Central memory CD4-positive, alpha-beta T cell (primary cell): ENCODE measurements around the gene HBM.
"Not testable (repeated sequence)": the region's sequence is repeated elsewhere in the genome, so short reads cannot be mapped to it uniquely, and the experiment has no call there.

Experiments
- DNase-seq: peaks from one replicate; pipeline ENCODE4 v3.0.0; 2022

HBM gene

GRCh38 chr16:146646-147045 is 19.1 kb upstream of the HBM start:
- DNase-seq = no peak

DNA sequence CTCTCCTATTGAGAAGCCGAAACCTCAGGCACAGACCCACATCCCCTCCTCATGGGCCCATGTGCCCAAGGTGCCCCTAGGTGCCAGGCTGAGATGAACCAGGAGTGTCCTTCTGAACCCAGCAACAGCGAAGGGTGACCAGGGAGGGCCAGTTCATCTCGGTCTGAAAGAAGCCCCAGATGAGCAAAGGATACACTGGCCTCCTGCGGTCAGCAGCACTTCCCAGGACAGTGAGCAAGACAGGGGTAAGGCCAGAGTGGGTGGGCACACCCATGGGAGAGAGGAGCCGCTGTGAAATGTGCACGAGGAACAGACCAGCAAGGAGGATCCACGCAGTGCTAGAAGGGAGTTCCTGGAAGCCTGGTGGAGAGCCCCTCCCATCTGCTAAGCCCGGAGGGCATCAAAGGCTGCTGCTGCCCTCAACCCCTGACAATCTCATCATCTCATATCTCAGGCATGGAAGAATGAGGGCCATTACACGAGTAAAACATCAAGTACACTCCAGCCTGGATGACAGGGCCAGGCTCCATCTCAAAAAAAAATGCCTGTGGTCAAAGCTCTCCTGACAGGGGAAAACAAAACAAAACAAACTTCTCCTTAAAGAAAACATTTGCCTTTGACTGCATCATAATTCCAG is 16.6 kb upstream of the HBM start:
- no peak for DNase-seq

GRCh38 chr16:152141-153128 is 13.3 kb upstream of the HBM start, which contains the start of gene HBZ:
TSS of gene HBZ (plus strand) at chr16:152644. CDS start at chr16:152910, 266 bp downstream.
- DNase-seq = no peak

- not testable (repeated sequence) for DNase-seq
Measured at GRCh38 chr16:153129-153521, 12.7 kb upstream of the HBM start.

DNA sequence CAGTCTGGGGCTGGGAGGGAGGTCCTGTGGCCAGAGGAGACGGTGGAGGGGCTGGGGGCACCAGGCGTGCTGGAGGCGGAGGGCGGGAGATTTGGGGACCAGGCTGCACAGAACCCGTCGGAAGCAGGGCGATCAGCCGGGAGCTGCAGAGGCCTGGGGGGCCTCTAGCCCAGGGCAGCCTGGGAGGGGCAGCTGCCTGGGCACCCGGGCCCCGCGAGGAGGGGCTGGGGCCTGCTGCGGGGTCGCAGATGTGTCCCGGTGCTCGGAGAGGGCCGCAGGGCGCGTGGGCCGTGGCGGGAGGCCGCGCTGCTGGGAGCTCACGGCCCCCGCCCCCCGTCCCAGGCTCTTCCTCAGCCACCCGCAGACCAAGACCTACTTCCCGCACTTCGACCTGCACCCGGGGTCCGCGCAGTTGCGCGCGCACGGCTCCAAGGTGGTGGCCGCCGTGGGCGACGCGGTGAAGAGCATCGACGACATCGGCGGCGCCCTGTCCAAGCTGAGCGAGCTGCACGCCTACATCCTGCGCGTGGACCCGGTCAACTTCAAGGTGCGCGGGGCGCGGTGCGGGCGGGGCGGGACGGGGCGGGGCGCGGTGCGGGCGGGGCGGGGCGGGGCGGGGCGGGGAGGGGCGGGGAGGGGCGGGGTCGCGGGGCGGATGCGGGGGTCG is 12.1 kb upstream of the HBM start:
- not testable (repeated sequence) for DNase-seq

- DNase-seq = no peak
Measured at GRCh38 chr16:154217-155030, 11.4 kb upstream of the HBM start.

GRCh38 chr16:155031-155398 is 10.8 kb upstream of the HBM start:
- DNase-seq = no peak

DNA sequence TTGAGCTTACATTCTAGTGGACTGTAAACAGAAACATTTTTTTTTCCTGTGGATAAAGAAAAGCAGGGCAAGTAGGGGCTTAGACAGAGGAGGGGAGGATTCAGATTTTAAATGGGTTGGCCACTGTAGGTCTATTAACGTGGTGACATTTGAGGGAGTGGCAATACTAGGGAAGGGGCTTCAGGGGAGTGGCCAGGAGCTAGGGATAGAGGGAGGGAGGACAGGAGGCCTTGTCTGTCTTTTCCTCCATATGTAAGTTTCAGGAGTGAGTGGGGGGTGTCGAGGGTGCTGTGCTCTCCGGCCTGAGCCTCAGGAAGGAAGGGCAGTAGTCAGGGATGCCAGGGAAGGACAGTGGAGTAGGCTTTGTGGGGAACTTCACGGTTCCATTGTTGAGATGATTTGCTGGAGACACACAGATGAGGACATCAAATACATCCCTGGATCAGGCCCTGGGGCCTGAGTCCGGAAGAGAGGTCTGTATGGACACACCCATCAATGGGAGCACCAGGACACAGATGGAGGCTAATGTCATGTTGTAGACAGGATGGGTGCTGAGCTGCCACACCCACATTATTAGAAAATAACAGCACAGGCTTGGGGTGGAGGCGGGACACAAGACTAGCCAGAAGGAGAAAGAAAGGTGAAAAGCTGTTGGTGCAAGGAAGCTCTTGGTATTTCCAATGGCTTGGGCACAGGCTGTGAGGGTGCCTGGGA is 6.5 kb upstream of the HBM start:
- no peak for DNase-seq

- not testable (repeated sequence) for DNase-seq
Measured at GRCh38 chr16:160242-160641, 5.5 kb upstream of the HBM start.

- DNase-seq = no peak
Measured at GRCh38 chr16:160691-161190, 5.0 kb upstream of the HBM start.

DNA sequence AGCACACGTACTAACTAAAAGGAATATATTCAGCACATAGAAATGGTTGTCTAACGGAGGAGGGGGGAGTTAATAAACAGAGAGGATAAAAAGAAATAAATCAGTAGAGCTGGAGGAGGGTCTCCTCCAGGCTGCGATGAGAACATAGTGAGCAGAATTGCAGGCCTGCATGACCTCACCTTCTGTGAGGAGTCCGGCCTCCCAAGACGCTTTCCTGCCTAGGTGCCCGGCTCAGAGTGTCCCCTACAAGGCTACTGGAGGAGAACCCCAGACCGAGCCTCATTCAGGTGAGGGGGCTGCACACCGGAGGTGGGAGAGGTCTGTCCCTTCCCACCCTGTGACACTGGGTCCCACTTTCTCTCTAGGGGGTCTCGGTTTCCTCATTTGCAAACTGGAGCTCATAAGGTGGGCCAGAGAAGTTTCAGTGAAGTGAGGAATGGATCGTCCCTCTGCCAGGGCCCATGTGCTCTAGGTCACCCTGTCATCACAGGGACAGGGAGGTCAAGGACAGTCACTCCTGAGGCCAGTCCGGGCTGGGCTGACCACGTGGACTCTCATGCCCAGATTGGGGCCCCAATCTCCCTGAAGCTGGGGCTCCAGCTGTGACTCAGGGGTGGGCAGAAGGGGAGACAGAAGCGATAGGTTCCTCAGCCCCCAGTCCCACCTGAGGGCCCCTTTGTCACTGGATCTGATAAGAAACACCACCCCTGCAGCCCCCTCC is 3.3 kb upstream of the HBM start:
- no peak for DNase-seq

DNA sequence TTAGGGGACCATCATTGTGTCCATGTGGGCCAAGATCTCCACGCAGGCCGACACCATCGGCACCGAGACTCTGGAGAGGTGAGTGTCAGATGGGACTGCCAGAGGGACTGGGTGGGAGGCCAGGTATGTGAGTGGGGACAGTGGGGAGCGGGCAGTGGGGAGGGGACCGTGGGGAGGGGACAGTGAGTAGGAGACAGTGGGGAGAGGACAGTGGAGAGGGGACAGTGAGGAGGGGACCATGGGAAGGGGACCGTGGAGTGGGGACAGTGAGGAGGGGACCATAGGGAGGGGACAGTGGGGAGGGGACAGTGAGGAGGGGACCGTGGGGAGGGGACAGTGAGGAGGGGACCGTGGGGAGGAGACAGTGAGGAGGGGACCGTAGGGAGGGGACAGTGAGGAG is 2.6 kb upstream of the HBM start:
- not testable (repeated sequence) for DNase-seq

GRCh38 chr16:163696-164095 is 2.1 kb upstream of the HBM start:
- DNase-seq = not testable (repeated sequence)

- DNase-seq = not testable (repeated sequence)
Measured at GRCh38 chr16:164134-164823, 1.5 kb upstream of the HBM start.

DNA sequence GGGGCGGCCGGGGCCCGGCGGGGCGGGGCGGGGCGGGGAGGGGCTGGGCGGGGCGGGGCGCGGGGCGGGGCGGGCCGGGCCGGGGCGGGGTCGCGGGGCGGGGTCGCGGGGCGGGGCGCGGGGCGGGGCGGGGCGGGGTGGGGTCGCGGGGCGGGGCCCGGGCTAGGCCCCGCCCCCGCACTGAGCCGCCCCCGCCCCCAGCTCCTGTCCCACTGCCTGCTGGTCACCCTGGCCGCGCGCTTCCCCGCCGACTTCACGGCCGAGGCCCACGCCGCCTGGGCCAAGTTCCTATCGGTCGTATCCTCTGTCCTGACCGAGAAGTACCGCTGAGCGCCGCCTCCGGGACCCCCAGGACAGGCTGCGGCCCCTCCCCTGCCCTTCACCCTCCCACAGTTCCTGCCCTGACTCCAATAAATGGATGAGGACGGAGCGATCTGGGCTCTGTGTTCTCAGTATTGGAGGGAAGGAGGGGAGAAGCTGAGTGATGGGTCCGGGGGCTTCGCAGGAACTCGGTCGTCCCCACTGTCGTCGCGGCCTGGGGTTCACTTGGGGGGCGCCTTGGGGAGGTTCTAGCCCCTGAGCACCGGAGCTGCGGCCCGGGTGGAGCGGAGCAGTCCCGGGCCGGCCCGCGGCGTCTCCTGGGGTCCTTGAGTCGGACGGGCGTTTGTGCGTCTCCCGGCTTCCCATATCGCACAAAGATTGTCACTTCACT is 795 bp upstream of the HBM start:
- no peak for DNase-seq

DNA sequence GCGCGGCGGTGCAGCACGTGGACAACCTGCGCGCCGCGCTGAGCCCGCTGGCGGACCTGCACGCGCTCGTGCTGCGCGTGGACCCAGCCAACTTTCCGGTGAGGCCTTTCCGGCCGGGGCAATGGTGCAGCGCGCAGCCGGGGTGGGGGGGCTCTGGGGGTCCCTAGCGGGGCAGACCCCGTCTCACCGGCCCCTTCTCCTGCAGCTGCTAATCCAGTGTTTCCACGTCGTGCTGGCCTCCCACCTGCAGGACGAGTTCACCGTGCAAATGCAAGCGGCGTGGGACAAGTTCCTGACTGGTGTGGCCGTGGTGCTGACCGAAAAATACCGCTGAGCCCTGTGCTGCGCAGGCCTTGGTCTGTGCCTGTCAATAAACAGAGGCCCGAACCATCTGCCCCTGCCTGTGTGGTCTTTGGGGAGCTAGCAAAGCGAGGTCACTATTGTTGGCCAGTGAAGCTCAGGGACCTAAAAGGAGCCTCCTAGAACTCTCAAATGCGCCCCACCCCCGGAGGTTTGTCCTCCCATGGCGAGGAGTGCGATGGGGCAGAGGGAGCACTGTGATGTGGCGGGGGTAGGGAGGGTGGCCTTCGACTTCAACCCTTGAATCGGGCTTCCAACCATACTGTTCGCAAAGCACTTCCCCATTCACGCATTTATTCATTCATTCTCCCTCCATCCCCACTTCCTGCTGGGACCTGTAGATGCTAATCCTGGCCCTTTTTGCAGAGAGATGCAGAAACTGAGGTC is 770 bp downstream of the HBM start:
- no peak for DNase-seq

DNA sequence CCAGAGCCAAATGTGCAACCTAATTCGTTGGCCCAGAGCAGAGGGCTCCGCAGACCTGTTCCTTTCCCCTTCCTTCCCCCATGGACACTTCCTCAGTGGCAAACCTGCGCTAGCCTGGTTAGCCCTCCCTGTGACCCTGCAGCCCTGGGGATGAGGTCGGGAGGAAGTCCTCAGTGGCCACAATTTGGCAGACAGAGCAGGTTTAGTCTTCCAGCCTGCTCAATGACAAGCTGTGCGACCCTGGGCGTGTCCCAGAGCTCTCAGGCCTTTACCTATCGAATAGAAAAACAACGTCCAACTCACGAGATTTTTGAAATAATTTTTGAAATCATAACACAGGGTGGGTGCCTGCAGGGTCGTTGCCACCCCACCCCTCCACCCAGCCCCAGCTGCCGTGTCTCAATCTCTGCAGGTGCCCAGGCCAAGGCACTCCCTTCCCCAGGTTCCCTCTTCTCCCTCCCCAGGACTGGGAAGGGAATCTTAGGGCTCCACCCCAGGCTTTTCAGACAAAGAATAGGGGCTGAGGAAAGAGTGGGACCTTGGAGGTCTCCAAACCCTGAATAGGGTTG is 1.4 kb downstream of the HBM start:
- no peak for DNase-seq

DNA sequence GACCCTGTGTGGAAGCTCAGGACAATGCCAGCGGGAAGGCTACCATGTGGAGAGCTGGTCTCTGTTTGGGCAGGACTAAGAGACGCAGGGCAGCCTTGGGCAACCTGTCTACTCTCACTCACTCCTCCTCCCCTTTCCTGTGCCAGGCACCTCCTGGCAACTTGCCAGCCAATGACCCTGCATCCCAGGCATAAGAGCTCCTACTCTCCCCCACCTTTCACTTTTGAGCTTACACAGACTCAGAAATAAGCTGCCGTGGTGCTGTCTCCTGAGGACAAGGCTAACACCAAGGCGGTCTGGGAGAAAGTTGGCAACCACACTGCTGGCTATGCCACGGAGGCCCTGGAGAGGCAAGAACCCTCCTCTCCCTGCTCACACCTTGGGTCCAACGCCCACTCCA is 2.6 kb downstream of the HBM start:
- DNase-seq = no peak

- no peak for DNase-seq
Measured at GRCh38 chr16:169014-169413, 3.2 kb downstream of the HBM start.
